Measurements from ENCODE around the gene DIRAS3.
"Not testable (repeated sequence)": the region's sequence is repeated elsewhere in the genome, so short reads cannot be mapped to it uniquely, and the experiment has no call there.

Gene DIRAS3, protein sequence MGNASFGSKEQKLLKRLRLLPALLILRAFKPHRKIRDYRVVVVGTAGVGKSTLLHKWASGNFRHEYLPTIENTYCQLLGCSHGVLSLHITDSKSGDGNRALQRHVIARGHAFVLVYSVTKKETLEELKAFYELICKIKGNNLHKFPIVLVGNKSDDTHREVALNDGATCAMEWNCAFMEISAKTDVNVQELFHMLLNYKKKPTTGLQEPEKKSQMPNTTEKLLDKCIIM

DNA sequence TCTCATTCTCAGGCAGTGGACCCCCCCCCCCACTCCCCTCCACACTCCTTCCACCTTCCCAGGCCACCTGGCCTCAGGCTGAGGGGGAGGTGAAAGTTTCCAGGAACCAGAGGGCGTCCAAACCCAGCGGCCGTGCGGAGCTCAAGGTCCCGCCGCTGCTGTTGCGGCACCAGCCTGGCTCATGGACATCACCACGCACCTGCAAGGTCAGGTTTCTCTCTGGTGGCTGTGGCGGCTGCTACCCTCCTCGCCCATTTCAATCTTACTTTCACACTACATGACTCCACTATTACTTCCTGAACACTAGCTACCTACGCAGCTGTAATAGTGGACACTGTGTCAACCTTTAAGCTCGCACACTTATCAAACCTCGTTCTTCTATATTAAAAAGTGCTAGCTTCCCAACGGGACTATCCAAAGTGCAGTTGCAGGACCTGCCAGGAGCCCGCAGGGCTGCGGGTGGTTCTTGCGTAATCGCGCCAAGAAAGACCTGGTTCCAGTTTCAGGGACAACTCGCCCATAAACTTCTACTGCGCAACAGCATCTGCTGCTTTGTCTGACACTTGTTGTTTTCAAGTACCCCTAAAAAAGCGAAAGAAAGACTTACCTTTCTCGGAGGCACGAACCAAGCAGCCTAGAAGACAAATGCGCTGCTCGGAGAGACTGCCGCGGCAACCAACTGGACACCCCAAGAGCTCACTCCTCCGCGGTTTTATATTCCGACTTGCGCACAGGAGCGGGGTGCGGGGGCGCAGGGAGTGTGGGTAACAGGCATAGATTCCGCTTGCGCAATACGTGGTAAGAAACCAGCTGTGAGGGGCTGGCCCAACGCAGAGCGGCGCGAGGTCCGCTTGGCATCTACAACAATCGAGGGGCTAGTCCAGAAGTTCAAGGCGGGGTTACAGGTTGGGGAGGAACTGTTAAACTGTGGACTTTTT lies at the start of gene DIRAS3:
Gene DIRAS3 (minus strand): TSS at position 687 of the 938 bp plus-strand sequence. CDS start 3,330 bp downstream, outside the sequence.
- no peak for DNase-seq (ENCODE audit: low read depth in 2 of 2)

- DNase-seq (ENCODE audit: low read depth in 2 of 2): no peak
Observed at GRCh38 chr1:68093737-68094136, 43.3 kb upstream of the DIRAS3 start.

DNA sequence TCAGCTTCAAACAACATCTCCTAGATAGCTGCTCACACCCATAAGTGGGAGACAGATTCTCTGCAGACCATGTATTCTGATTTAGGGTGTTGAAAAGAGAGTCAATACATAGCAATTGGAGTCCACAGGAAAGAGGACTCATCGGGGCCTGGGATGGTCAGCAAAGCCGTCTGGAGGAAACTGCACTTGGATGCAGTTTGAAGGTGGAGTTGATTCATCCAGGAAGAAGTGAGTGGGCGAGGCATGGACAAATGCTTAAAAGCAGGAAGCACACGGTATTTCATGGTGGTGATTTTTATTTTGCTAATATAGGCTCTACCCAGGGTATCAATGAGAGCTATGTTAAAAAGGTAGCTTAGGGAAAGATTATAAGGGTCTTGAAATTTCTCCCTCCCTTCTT lies 36.8 kb upstream of the DIRAS3 start:
- no peak for DNase-seq (ENCODE audit: low read depth in 2 of 2)

- no peak for DNase-seq (ENCODE audit: low read depth in 2 of 2)
Observed at GRCh38 chr1:68085752-68086151, 35.3 kb upstream of the DIRAS3 start.

DNA sequence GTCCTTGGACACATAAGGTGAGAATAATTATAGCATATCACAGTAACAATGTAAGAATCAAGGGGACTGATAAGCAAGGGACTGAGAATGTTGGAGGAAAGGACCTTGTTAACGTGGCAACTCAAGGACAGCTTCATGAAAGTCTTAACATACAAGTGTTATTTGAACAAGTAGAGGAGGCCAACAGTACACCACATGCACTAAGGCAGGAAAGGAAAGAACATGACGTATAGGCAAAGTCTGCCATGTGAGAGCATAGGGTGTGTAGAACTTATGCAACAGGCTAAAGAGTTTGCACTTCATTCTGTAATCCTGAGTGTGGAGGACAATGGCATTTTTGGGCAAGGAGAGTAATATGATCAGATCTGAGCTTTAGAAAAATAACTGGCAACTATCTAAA lies 33.3 kb upstream of the DIRAS3 start:
- DNase-seq (ENCODE audit: low read depth in 2 of 2): no peak

DNA sequence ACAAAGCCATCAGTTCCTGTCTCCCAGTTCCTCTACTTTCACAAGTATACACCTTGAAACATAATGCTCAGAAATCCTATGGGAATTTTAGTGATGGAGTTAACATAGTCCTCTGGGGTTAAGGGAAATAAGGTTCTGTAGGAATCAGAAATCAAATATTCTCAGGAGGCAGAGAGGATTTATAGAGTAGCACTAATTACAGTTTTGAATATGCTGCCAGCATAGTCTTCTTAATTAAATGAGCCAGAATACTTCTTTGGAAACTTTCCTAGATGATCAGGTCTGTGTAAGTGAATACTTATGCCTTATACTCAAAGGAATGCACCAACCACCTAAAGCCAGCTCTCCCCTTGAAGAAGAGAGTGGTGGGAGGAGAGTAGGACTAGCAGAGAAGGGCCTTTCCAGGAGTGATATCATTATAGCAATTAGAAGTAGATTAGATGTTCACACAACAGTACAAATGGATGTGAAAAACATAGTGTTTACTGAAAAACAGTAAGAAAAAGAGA lies 31.4 kb upstream of the DIRAS3 start:
- no peak for DNase-seq (ENCODE audit: low read depth in 2 of 2)

GRCh38 chr1:68078647-68079046 lies 28.2 kb upstream of the DIRAS3 start:
- no peak for DNase-seq (ENCODE audit: low read depth in 2 of 2)

GRCh38 chr1:68074472-68074871 lies 24.0 kb upstream of the DIRAS3 start:
- no peak for DNase-seq (ENCODE audit: low read depth in 2 of 2)

- no peak for DNase-seq (ENCODE audit: low read depth in 2 of 2)
Observed at GRCh38 chr1:68065766-68066165, 15.3 kb upstream of the DIRAS3 start.

GRCh38 chr1:68058053-68058452 lies 7.6 kb upstream of the DIRAS3 start:
- DNase-seq (ENCODE audit: low read depth in 2 of 2): not testable (repeated sequence)

GRCh38 chr1:68057564-68057963 lies 7.1 kb upstream of the DIRAS3 start:
- no peak for DNase-seq (ENCODE audit: low read depth in 2 of 2)

- no peak for DNase-seq (ENCODE audit: low read depth in 2 of 2)
Observed at GRCh38 chr1:68057050-68057449, 6.6 kb upstream of the DIRAS3 start.

DNA sequence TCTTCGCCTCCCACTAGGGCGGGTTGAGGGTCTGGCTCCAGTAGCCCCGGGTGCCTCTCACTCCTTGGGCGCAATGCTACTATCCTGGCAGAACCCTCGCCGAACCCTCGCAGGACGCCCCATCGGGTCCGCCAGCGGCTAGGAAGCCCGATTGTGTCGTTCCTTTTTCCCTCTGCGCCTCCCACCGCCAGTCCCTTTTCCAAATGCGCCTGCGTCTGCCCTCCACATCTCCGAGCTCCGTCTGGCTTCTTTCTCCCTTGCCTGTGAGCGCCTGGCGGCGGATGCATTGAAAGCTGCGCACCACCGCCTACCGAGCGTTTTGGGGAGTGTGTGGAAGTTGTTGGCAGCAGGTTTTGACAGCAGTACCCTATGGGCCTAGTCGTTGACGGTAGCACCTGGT lies 1.0 kb upstream of the DIRAS3 start:
- no peak for DNase-seq (ENCODE audit: low read depth in 2 of 2)

- no peak for DNase-seq (ENCODE audit: low read depth in 2 of 2)
Observed at GRCh38 chr1:68047659-68048026, 2.8 kb downstream of the DIRAS3 start.

- no peak for DNase-seq (ENCODE audit: low read depth in 2 of 2)
Observed at GRCh38 chr1:68046885-68047658, 3.4 kb downstream of the DIRAS3 start.

DNA sequence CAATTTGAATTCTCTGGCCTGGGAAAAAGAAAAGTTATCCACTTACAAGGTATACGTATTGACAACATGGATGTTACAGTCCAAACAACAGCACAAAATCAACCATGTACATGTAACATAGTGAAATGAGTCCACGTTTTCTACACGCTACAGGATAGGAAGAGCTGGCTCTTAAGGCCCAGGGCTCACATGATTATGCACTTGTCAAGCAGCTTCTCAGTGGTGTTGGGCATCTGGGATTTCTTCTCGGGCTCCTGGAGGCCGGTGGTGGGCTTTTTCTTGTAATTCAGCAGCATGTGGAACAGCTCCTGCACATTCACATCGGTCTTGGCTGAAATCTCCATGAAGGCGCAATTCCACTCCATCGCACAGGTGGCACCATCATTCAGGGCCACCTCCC lies 4.0 kb downstream of the DIRAS3 start:
- no peak for DNase-seq (ENCODE audit: low read depth in 2 of 2)

DNA sequence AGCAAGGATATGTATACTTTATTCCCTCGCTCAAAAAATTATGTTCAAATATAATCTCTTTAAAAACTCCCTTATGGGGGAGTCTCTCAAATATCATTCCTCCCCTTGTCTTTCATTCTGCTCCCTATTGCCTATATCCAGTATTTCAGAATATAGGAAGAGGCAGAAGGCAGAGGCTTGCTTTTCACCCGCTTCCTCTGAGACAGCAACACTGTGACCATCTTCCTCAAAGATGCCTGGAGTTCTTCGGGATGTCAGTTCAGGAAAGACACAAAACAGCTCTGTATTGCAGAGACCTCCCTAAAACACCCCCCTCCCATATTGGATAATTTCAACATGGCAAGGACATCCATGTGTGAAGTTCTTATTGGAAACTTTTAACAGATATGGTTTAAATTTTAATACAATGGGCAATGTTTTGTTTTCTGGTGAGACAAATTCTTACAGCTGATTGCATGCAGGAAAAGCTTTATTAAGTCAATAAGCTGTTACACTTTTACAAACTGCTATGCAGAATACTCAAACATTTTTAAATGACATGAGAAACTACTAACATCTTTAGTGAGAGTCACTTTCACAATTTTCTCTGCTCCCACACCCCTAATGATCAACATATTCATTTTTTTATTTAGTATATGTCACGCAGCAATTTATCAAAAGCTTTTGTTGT lies 4.8 kb downstream of the DIRAS3 start:
- no peak for DNase-seq (ENCODE audit: low read depth in 2 of 2)

DNA sequence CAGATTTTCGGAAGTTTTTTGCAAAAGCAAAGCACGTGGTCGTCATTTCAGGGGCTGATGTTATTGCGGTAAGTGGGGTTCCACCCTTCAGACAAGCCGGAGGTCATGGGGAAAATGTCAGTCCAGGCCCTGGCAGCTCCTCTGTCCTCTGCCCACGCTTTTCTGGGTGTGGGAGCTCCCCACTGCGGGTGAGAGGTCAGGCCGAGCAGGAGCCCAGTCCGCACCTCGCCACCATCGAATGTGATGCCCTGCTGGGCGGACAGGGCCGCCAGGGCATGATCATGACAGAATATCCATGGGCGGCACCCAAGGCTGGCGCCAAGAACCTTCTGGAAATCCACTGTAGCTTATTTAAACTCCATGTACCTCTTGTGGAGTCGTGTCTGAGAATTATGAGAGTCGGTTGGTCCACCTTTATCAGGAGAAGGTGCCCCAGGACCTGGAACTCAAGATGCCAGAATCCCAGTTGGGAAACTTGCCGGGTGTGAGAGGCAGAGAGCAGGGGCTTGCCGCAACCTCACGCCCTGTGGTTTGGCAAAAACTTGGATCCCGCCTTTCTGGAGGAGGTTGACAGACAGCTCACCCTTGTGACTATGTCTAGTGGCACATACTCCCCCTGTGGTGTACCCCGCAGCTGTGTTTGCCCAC lies 6.9 kb downstream of the DIRAS3 start:
- DNase-seq (ENCODE audit: low read depth in 2 of 2): no peak

DNA sequence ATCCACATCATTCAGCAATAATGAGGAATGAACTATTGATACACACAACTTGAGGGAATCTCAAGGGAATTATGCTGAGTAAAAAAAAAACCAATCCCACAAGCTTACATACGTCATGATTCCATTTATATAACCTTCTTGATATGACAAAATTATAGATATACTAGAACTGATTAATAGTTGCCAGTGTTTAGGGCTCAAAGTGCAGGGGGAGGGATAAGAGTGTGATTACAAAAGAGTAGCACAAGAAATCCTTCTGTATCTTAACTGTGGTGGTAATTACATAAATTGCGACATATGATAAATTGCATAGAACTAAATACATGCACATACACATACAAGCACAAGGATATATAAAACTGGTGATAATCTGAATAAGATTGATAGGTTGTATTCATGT lies 13.5 kb downstream of the DIRAS3 start:
- no peak for DNase-seq (ENCODE audit: low read depth in 2 of 2)

- DNase-seq (ENCODE audit: low read depth in 2 of 2): no peak
Observed at GRCh38 chr1:68029444-68029843, 21.0 kb downstream of the DIRAS3 start.

GRCh38 chr1:68028566-68028965 lies 21.9 kb downstream of the DIRAS3 start:
- DNase-seq (ENCODE audit: low read depth in 2 of 2): no peak

All from stimulated activated CD8-positive, alpha-beta memory T cell treated with anti-CD3 and anti-CD28 coated beads, Interleukin-15, amount 100 ng/mL, for 4 hours (primary cell).